OCI-LY7 (cell line): ENCODE measurements around the gene SLC18A3. TPM values are rescaled to one million over a fixed set of nuclear protein-coding genes. Genes with fewer than 3 reads are reported as not detected.

Experiments used
- BruUV-seq: library from RNA; stranded (reverse); fragments of 400-500 nt; replicated peaks from 2 replicates; lab custom pipeline; 2021; lab: Mats Ljungman, UMichigan
- CTCF ChIA-PET: fragments of 300-600 bp; sonication (Branson Sonifier 250); formaldehyde crosslinking; loops from one replicate; lab custom pipeline; 2022; ENCODE audit warnings: antibody characterized with exemption; ENCODE audit not compliant: unreplicated experiment; lab: Charles Lee
- POLR2A ChIA-PET: fragments of 300-600 bp; sonication (Branson Sonifier 250); formaldehyde crosslinking; loops from one replicate; lab custom pipeline; 2022; ENCODE audit warnings: antibody characterized with exemption; lab: Charles Lee
- DNase-seq: peaks from one replicate; pipeline ENCODE4 v3.0.0-alpha.2; 2015; ENCODE audit warnings: low spot score
- H2AFZ ChIP-seq: fragments of 200-600 bp; sonication (generic), shearing (Covaris generic); 2 replicates; pipeline ENCODE4 v1.6.1; 2014; ENCODE audit warnings: mild to moderate bottlenecking, antibody characterized with exemption, low read length, moderate library complexity
- H3K27ac ChIP-seq: fragments of 200-600 bp; sonication (generic); 2 replicates; pipeline ENCODE4 v1.5.1; 2014; ENCODE audit warnings: mixed run types, low read depth, mild to moderate bottlenecking, moderate library complexity, low read length, inconsistent platforms; ENCODE audit not compliant: poor library complexity, severe bottlenecking
- H3K36me3 ChIP-seq: fragments of 200-600 bp; sonication (generic); 2 replicates; pipeline ENCODE4 v1.6.1; 2014; ENCODE audit warnings: mild to moderate bottlenecking, antibody characterized with exemption, low read length, moderate library complexity, mixed read lengths; ENCODE audit not compliant: insufficient read depth
- H3K4me1 ChIP-seq: fragments of 200-600 bp; sonication (generic); 2 replicates; pipeline ENCODE4 v1.5.1; 2014; ENCODE audit warnings: mild to moderate bottlenecking, low read length; ENCODE audit not compliant: insufficient read depth, poor library complexity, severe bottlenecking
- H3K4me2 ChIP-seq: fragments of 200-600 bp; sonication (generic); 2 replicates; pipeline ENCODE4 v1.6.1; 2014; ENCODE audit warnings: mild to moderate bottlenecking, low read length
- H3K4me3 ChIP-seq: fragments of 200-600 bp; sonication (generic); 2 replicates; pipeline ENCODE4 v1.5.1; 2014; ENCODE audit warnings: mild to moderate bottlenecking, low read depth, low read length; ENCODE audit not compliant: poor library complexity, severe bottlenecking
- H3K79me2 ChIP-seq: fragments of 200-600 bp; sonication (generic); 2 replicates; pipeline ENCODE4 v1.6.1; 2016; ENCODE audit warnings: low read depth, mild to moderate bottlenecking, low read length, moderate library complexity, mixed read lengths; ENCODE audit not compliant: insufficient read depth
- H3K9me2 ChIP-seq: fragments of 200-600 bp; sonication (generic); 2 replicates; pipeline ENCODE4 v1.6.1; 2016; ENCODE audit warnings: mild to moderate bottlenecking, low read length, mixed read lengths; ENCODE audit not compliant: insufficient read depth
- H3K9me3 ChIP-seq: fragments of 200-600 bp; sonication (generic); 2 replicates; pipeline ENCODE4 v1.6.1; 2014; ENCODE audit warnings: mild to moderate bottlenecking, mixed run types, low read length, mixed read lengths
- H4K20me1 ChIP-seq: fragments of 200-600 bp; sonication (generic); 2 replicates; pipeline ENCODE4 v1.6.1; 2014; ENCODE audit warnings: mild to moderate bottlenecking, antibody characterized with exemption, low read length, moderate library complexity, mixed read lengths; ENCODE audit not compliant: insufficient read depth
- EZH2phosphoT487 ChIP-seq: fragments of 200-600 bp; sonication (generic); IDR thresholded peaks from 2 replicates; pipeline ENCODE4 v1.6.1; 2018; ENCODE audit warnings: low read depth, borderline replicate concordance, mild to moderate bottlenecking, mixed run types, antibody characterized with exemption, low read length, moderate library complexity, mixed read lengths
- intact Hi-C: fragments of 100-400 bp; cut with micrococcal nuclease; formaldehyde crosslinking; loops from one replicate; pipeline ENCODE4 v1.10.0; 2022; ENCODE audit not compliant: unreplicated experiment
- total RNA-seq, 2 experiments: library from RNA; depleted of rRNA in 1 of 2; stranded (reverse); fragments of >200 nt in 1 of 2; shearing (Covaris generic) in 1 of 2; gene quantifications; 2 replicates each; pipeline ENCODE4 v1.2.3, GENCODE V29; 2014 to 2022
- TF ChIP-seq, protein P1 (sequence below): fragments of 200-600 bp; sonication (generic); conservative IDR thresholded peaks from 2 replicates; pipeline ENCODE4 v1.5.1; 2014; ENCODE audit warnings: mild to moderate bottlenecking, antibody characterized with exemption, low read length, moderate library complexity, mixed read lengths

SLC18A3 gene
- total RNA-seq, 2 experiments from 2014 or later: not detected

DNA sequence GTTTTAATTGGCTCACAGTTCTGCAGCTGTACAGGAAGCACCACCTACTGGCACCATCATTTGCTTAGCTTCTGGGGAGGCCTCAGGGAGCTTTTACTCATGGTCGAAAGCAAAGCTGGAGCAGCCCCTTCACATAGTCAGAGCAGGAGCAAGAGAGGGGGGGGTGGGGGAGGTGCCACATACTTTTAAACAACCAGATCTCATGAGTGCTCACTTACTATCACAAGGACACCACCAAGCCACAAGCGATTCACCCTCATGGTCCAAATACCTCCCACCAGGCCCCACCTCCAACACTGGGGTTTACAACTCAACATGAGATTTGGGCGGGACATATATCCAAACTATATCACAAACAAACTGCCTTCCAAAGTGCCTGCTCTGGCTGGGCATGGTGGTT, 31.7 kb upstream of the SLC18A3 start:
- no peaks in the 10 kb centered on the region for H3K9me2 ChIP-seq
- no peak overlapping the region for H2AFZ ChIP-seq
- H3K4me1 ChIP-seq: no peaks in the 10 kb centered on the region
- POLR2A ChIA-PET: interaction anchor here (0.7 to 0.8 kb wide), 3 partner anchors 25 to 217 kb away, joined by 3 to 4 read pairs (median 4); no protein-coding TSS in a partner anchor
- H4K20me1 ChIP-seq: no peaks in the 10 kb centered on the region
- CTCF ChIA-PET: no interaction called here
- DNase-seq: no peak
- intact Hi-C loops: no loop called here
- no peak overlapping the region for H3K4me2 ChIP-seq
- H3K27ac ChIP-seq: no peak overlapping the region
- H3K9me3 ChIP-seq: no peaks in the 10 kb centered on the region
- TF ChIP-seq, protein P1, sequence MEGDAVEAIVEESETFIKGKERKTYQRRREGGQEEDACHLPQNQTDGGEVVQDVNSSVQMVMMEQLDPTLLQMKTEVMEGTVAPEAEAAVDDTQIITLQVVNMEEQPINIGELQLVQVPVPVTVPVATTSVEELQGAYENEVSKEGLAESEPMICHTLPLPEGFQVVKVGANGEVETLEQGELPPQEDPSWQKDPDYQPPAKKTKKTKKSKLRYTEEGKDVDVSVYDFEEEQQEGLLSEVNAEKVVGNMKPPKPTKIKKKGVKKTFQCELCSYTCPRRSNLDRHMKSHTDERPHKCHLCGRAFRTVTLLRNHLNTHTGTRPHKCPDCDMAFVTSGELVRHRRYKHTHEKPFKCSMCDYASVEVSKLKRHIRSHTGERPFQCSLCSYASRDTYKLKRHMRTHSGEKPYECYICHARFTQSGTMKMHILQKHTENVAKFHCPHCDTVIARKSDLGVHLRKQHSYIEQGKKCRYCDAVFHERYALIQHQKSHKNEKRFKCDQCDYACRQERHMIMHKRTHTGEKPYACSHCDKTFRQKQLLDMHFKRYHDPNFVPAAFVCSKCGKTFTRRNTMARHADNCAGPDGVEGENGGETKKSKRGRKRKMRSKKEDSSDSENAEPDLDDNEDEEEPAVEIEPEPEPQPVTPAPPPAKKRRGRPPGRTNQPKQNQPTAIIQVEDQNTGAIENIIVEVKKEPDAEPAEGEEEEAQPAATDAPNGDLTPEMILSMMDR: no peak
- TF ChIP-seq EZH2phosphoT487: no peak
- H3K36me3 ChIP-seq: no peaks in the 10 kb centered on the region
- no TSS peak for BruUV-seq
- H3K4me3 ChIP-seq: no peak overlapping the region
- H3K79me2 ChIP-seq: no peaks in the 10 kb centered on the region

DNA sequence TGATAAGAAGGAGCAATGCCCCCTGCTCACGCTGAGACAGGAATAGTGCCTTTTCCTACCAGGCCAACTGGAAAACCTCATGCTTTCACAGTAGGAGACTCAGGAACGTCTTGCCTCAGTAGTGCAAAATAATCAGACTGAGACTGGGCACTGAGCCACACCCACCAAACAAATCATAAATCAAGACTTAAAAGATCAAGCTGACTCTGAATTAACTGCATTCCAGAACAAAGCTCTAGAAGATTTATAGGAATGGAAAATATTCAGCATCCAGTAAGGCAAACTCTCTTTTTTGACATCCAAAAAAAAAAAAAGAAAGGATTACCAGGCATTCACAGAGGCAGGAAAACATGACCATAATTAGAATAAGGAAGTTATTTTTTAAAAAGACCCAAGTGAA, 30.5 kb upstream of the SLC18A3 start:
- BruUV-seq: no TSS peak
- Histone ChIP-seq H2AFZ (no peak overlapping the region), H3K79me2 (no peaks in the 10 kb centered on the region), H3K4me3 (no peak overlapping the region), H4K20me1 (no peaks in the 10 kb centered on the region), H3K9me3 (no peaks in the 10 kb centered on the region), H3K4me1 (no peaks in the 10 kb centered on the region), H3K27ac (no peak overlapping the region), H3K9me2 (no peaks in the 10 kb centered on the region), H3K36me3 (no peaks in the 10 kb centered on the region), H3K4me2 (no peak overlapping the region)
- ChIA-PET CTCF (no interaction called here), POLR2A (no interaction called here)
- no peak for TF ChIP-seq EZH2phosphoT487
- TF ChIP-seq, protein P1: no peak
- no peak for DNase-seq
- intact Hi-C loops: no loop called here

DNA sequence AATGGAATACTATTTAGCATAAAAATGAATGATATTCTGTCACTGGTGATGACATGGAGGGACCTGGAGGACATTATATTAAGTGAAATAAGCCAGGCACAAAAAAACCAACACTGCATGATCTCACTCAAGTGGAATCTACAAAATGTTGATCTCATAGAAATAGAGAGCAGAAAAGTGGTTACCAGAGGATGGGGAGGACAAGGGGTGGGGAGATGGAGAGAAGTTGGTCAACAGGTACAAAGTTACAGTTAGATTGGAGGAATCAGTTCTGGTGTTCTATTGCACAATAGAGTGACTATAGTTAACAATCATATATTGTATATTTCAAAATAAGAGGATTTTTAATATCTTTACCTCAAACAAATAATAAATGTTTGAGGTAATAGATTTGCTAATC, 24.7 kb upstream of the SLC18A3 start:
- no peaks in the 10 kb centered on the region for H3K9me3 ChIP-seq
- no TSS peak for BruUV-seq
- intact Hi-C loops: no loop called here
- no peaks in the 10 kb centered on the region for H3K79me2 ChIP-seq
- no peak overlapping the region for H2AFZ ChIP-seq
- ChIA-PET CTCF (no interaction called here), POLR2A (no interaction called here)
- no peaks in the 10 kb centered on the region for H3K9me2 ChIP-seq
- TF ChIP-seq EZH2phosphoT487: no peak
- TF ChIP-seq, protein P1: no peak
- no peak overlapping the region for H3K4me2 ChIP-seq
- H3K4me3 ChIP-seq: no peak overlapping the region
- no peak overlapping the region for H3K27ac ChIP-seq
- H4K20me1 ChIP-seq: no peaks in the 10 kb centered on the region
- no peaks in the 10 kb centered on the region for H3K36me3 ChIP-seq
- no peaks in the 10 kb centered on the region for H3K4me1 ChIP-seq
- DNase-seq: no peak
